ENCODE measurements around the gene MSMO1. TPM values are rescaled to one million over a fixed set of nuclear protein-coding genes. Genes with fewer than 3 reads are reported as not detected.

Gene MSMO1
- total RNA-seq, 4 donors from 2014 or later, result 18.6 to 58.3 (median 44.8) TPM

- H3K9me3 ChIP-seq, result no peaks in the 10 kb centered on the region
- peaks cover 0 to 4% (median 0%) of the 10 kb centered on the region in 3 donors for H3K36me3 ChIP-seq
- H3K4me1 ChIP-seq, result peaks cover 0 to 12% (median 0%) of the 10 kb centered on the region in 4 donors
- TF ChIP-seq EP300 (IDR thresholded peaks at IDR 0.05), result no peak
- TF ChIP-seq POLR2A (IDR thresholded peaks at IDR 0.05), result no peak
- TF ChIP-seq CTCF (IDR thresholded peaks at IDR 0.05), result no peak
- H3K27ac ChIP-seq, result no peak overlapping the region
- no peaks in the 10 kb centered on the region for H3K27me3 ChIP-seq
- no peak for DNase-seq (ENCODE audit: low spot score in 2 of 2)
- H3K4me3 ChIP-seq, result no peak overlapping the region
These were observed 38.1 kb upstream of the MSMO1 start for GRCh38 chr4:165289423-165289785.

DNA sequence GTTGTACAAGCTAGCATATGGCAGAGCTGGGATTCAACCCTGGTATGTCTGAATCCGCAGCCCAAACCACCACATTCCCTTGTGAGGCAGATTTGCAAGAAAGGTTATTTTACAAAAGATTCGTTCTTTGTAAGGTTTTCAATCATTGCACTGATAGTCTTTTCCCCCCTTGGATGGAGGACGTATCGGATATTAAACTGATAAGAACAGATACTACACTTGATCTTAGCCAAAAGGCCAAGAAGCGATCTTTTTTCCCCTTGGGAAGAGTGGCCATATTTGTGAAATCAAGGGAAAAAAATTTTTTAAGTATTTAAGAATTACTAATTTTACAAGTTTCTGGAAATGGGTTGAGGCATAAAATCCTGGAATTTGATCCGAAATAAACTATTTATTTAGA, 34.4 kb upstream of the MSMO1 start:
- DNase-seq (ENCODE audit: low spot score in 2 of 2), result no peak
- H3K27ac ChIP-seq, result no peak overlapping the region
- TF ChIP-seq CTCF (IDR thresholded peaks at IDR 0.05) (no peak), POLR2A (IDR thresholded peaks at IDR 0.05) (no peak), EP300 (IDR thresholded peaks at IDR 0.05) (no peak)
- H3K4me1 ChIP-seq, result peaks cover 0 to 11% (median 0%) of the 10 kb centered on the region in 4 donors
- H3K9me3 ChIP-seq, result no peaks in the 10 kb centered on the region
- H3K36me3 ChIP-seq, result peaks cover 0 to 8% (median 1%) of the 10 kb centered on the region in 3 donors
- 97% methylated on average over 6 of the region's 6 CpGs for WGBS, 2 donors
- no peak overlapping the region for H3K4me3 ChIP-seq
- no peaks in the 10 kb centered on the region for H3K27me3 ChIP-seq

DNA sequence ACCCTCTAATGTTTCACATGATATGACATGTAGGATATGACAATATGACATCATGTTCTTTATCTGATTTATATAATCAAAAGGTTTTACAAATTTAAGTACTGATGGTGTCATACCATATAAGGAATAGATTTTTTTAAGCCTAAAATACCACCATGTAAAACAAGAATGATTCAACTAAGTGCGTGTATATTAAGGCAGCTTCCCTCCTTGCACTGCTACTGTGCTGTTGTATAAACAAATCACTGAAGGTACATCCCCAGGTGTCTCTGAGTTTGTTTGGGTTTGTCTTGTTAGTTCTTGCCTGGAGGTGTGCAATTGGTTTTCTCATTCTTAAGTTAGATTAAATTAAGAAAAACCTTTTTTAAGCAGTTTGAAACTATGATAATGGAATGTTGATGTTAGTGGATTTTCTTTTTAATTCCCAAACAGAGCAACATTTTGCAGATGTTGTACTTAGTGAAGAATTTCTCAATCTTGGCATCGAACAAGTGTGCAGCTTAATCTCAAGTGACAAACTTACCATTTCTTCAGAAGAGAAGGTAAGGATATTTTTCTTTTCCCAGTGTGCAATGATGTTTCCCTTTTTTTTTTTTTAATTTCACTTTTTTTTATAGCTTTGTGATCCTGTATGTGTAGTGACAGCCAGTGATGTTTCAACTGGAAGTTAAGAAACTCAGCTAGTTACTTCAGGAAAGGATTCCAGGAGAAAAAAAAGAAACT, 33.4 kb upstream of the MSMO1 start:
- no peak for DNase-seq (ENCODE audit: low spot score in 2 of 2)
- H3K27ac ChIP-seq, result no peak overlapping the region
- peaks cover 0 to 18% (median 3%) of the 10 kb centered on the region in 3 donors for H3K36me3 ChIP-seq
- no peak overlapping the region for H3K4me3 ChIP-seq
- no peaks in the 10 kb centered on the region for H3K27me3 ChIP-seq
- TF ChIP-seq EP300 (IDR thresholded peaks at IDR 0.05) (no peak), POLR2A (IDR thresholded peaks at IDR 0.05) (no peak), CTCF (IDR thresholded peaks at IDR 0.05) (no peak)
- 69 to 74% methylated on average over 2 of the region's 2 CpGs for WGBS, 2 donors
- H3K4me1 ChIP-seq, result peaks cover 0 to under 1% (median 0%) of the 10 kb centered on the region in 4 donors
- H3K9me3 ChIP-seq, result no peaks in the 10 kb centered on the region

- Histone ChIP-seq H3K4me1 (no peaks in the 10 kb centered on the region), H3K27me3 (no peaks in the 10 kb centered on the region), H3K36me3 (peaks cover 0 to 25% (median 3%) of the 10 kb centered on the region in 3 donors), H3K27ac (no peak overlapping the region), H3K9me3 (no peaks in the 10 kb centered on the region), H3K4me3 (no peak overlapping the region)
- DNase-seq (ENCODE audit: low spot score in 2 of 2), result no peak
- 49 to 57% methylated on average over 5 of the region's 5 CpGs for WGBS, 2 donors
- TF ChIP-seq POLR2A (IDR thresholded peaks at IDR 0.05) (no peak), CTCF (IDR thresholded peaks at IDR 0.05) (no peak), EP300 (IDR thresholded peaks at IDR 0.05) (no peak)
These were observed 32.6 kb upstream of the MSMO1 start for GRCh38 chr4:165294907-165295306.

- Histone ChIP-seq H3K4me3 (no peak overlapping the region), H3K4me1 (peaks cover 0 to 8% (median 0%) of the 10 kb centered on the region in 4 donors), H3K27ac (no peak overlapping the region), H3K9me3 (no peaks in the 10 kb centered on the region), H3K36me3 (peaks cover 0 to 25% (median 3%) of the 10 kb centered on the region in 3 donors), H3K27me3 (no peaks in the 10 kb centered on the region)
- 97 to 100% methylated on average over 8 of the region's 8 CpGs for WGBS, 2 donors
- no peak for DNase-seq (ENCODE audit: low spot score in 2 of 2)
- TF ChIP-seq POLR2A (IDR thresholded peaks at IDR 0.05), result no peak
- TF ChIP-seq CTCF (IDR thresholded peaks at IDR 0.05), result no peak
- TF ChIP-seq EP300 (IDR thresholded peaks at IDR 0.05), result no peak
These were observed 29.8 kb upstream of the MSMO1 start for GRCh38 chr4:165297626-165298025.

Data from tibial nerve (tissue), 4 donors.